Measurements from ENCODE around the gene TNFRSF6B. TPM values are rescaled to one million over a fixed set of nuclear protein-coding genes. Genes with fewer than 3 reads are reported as not detected.
A peak's percentile ranks its signal among the peaks of the same experiment; 100 is the strongest.
"Not testable (repeated sequence)": the region's sequence is repeated elsewhere in the genome, so short reads cannot be mapped to it uniquely, and the experiment has no call there.

Gene TNFRSF6B
- total RNA-seq, 1 experiment from 2014 or later = not detected

- Histone ChIP-seq H3K4me3 (ENCODE audit: insufficient read depth, low read depth, low read length) (no peak overlapping the region), H3K36me3 (replicated peaks; ENCODE audit: control insufficient read depth, insufficient read depth, low read length) (peaks cover 9% of the 10 kb centered on the region), H3K27me3 (ENCODE audit: control insufficient read depth, insufficient read depth, low read length) (no peaks in the 10 kb centered on the region)
- no peak for DNase-seq
Observed at GRCh38 chr20:63714858-63715257, 18.4 kb downstream of the TNFRSF6B start.

GRCh38 chr20:63718996-63719395 is 22.5 kb downstream of the TNFRSF6B start:
- Histone ChIP-seq H3K36me3 (replicated peaks; ENCODE audit: control insufficient read depth, insufficient read depth, low read length) (peaks cover 4% of the 10 kb centered on the region), H3K4me3 (ENCODE audit: insufficient read depth, low read depth, low read length) (no peak overlapping the region)

GRCh38 chr20:63722967-63723622 is 26.6 kb downstream of the TNFRSF6B start:
- not testable (repeated sequence) for H3K36me3 ChIP-seq (replicated peaks; ENCODE audit: control insufficient read depth, insufficient read depth, low read length); H3K27me3 ChIP-seq (ENCODE audit: control insufficient read depth, insufficient read depth, low read length); H3K4me3 ChIP-seq (ENCODE audit: insufficient read depth, low read depth, low read length); DNase-seq

More at GRCh38 chr20:63718996-63719395, 22.5 kb downstream of the TNFRSF6B start:
- H3K27me3 ChIP-seq (ENCODE audit: control insufficient read depth, insufficient read depth, low read length) = no peaks in the 10 kb centered on the region
- DNase-seq = no peak

- not testable (repeated sequence) for H3K4me3 ChIP-seq (ENCODE audit: insufficient read depth, low read depth, low read length); H3K27me3 ChIP-seq (ENCODE audit: control insufficient read depth, insufficient read depth, low read length); DNase-seq; H3K36me3 ChIP-seq (replicated peaks; ENCODE audit: control insufficient read depth, insufficient read depth, low read length)
Observed at GRCh38 chr20:63730189-63730733, 33.8 kb downstream of the TNFRSF6B start.

- Histone ChIP-seq H3K4me3 (ENCODE audit: insufficient read depth, low read depth, low read length) (no peak overlapping the region), H3K27me3 (ENCODE audit: control insufficient read depth, insufficient read depth, low read length) (no peaks in the 10 kb centered on the region), H3K36me3 (replicated peaks; ENCODE audit: control insufficient read depth, insufficient read depth, low read length) (peaks cover 4% of the 10 kb centered on the region)
- no peak for DNase-seq
Observed at GRCh38 chr20:63731410-63731809, 35.0 kb downstream of the TNFRSF6B start.

GRCh38 chr20:63732118-63733095 is 36.0 kb downstream of the TNFRSF6B start:
- DNase-seq = no peak
- Histone ChIP-seq H3K27me3 (ENCODE audit: control insufficient read depth, insufficient read depth, low read length) (no peaks in the 10 kb centered on the region), H3K4me3 (ENCODE audit: insufficient read depth, low read depth, low read length) (no peak overlapping the region), H3K36me3 (replicated peaks; ENCODE audit: control insufficient read depth, insufficient read depth, low read length) (peaks cover 4% of the 10 kb centered on the region)

- H3K36me3 ChIP-seq (replicated peaks; ENCODE audit: control insufficient read depth, insufficient read depth, low read length) = peaks cover 4% of the 10 kb centered on the region
- H3K27me3 ChIP-seq (ENCODE audit: control insufficient read depth, insufficient read depth, low read length) = no peaks in the 10 kb centered on the region
- H3K4me3 ChIP-seq (ENCODE audit: insufficient read depth, low read depth, low read length) = no peak overlapping the region
- peak; percentile 42 for DNase-seq
Observed at GRCh38 chr20:63733117-63733516, 36.7 kb downstream of the TNFRSF6B start.

GRCh38 chr20:63733579-63734081 is 37.2 kb downstream of the TNFRSF6B start:
- DNase-seq = peak; percentile 28
- peaks cover 4% of the 10 kb centered on the region for H3K36me3 ChIP-seq (replicated peaks; ENCODE audit: control insufficient read depth, insufficient read depth, low read length)
- H3K27me3 ChIP-seq (ENCODE audit: control insufficient read depth, insufficient read depth, low read length) = 0 out of 2 replicates have a peak, but pooled peaks cover 2% of the 10 kb centered on the region
- H3K4me3 ChIP-seq (ENCODE audit: insufficient read depth, low read depth, low read length) = no peak overlapping the region

GRCh38 chr20:63734111-63734945 is 37.9 kb downstream of the TNFRSF6B start:
- peak; percentile 36 for DNase-seq
- Histone ChIP-seq H3K27me3 (ENCODE audit: control insufficient read depth, insufficient read depth, low read length) (0 out of 2 replicates have a peak, but pooled peaks cover 2% of the 10 kb centered on the region), H3K4me3 (ENCODE audit: insufficient read depth, low read depth, low read length) (no peak overlapping the region), H3K36me3 (replicated peaks; ENCODE audit: control insufficient read depth, insufficient read depth, low read length) (peaks cover 4% of the 10 kb centered on the region)

- DNase-seq = peak; percentile 53
- Histone ChIP-seq H3K27me3 (ENCODE audit: control insufficient read depth, insufficient read depth, low read length) (0 out of 2 replicates have a peak, but pooled peaks cover 2% of the 10 kb centered on the region), H3K36me3 (replicated peaks; ENCODE audit: control insufficient read depth, insufficient read depth, low read length) (peaks cover 4% of the 10 kb centered on the region), H3K4me3 (ENCODE audit: insufficient read depth, low read depth, low read length) (no peak overlapping the region)
Observed at GRCh38 chr20:63734946-63735858, 38.8 kb downstream of the TNFRSF6B start.

- Histone ChIP-seq H3K27me3 (ENCODE audit: control insufficient read depth, insufficient read depth, low read length) (0 out of 2 replicates have a peak, but pooled peaks cover 2% of the 10 kb centered on the region), H3K4me3 (ENCODE audit: insufficient read depth, low read depth, low read length) (peak within 1 kb of the TSS; percentile 12), H3K36me3 (replicated peaks; ENCODE audit: control insufficient read depth, insufficient read depth, low read length) (peaks cover 4% of the 10 kb centered on the region)
- peak; percentile 63 for DNase-seq
Observed at GRCh38 chr20:63735859-63736718, 39.6 kb downstream of the TNFRSF6B start, which contains the start of gene LIME1. LIME1 (plus strand) TSS chr20:63736664; CDS start chr20:63737550, 886 bp downstream.
